AG04450 (cell line): ENCODE data around the gene DHRS11. TPM values are rescaled to one million over a fixed set of nuclear protein-coding genes. Genes with fewer than 3 reads are reported as not detected.

Source experiments
- CTCF ChIA-PET: fragments of 300-600, 350-600 bp; formaldehyde crosslinking; extraction: SDS; loops from one replicate; lab custom pipeline; 2022; ENCODE audit warnings: antibody characterized with exemption, inconsistent platforms; lab: Charles Lee
- POLR2A ChIA-PET: fragments of 350-600 bp; formaldehyde crosslinking; extraction: SDS; loops from one replicate; lab custom pipeline; 2021; ENCODE audit warnings: antibody characterized with exemption, inconsistent platforms; lab: Yijun Ruan, JAX
- DNase-seq: peaks from one replicate; pipeline ENCODE4 v3.0.0-alpha.2; 2011; ENCODE audit warnings: low read depth, low spot score
- H3K27ac ChIP-seq: one replicate; pipeline ENCODE4 v1.5.1; 2012; ENCODE audit warnings: low read depth, low read length, control low read depth
- H3K27me3 ChIP-seq: one replicate; pipeline ENCODE4 v1.6.0; 2012; ENCODE audit warnings: low read length; ENCODE audit not compliant: control insufficient read depth, insufficient read depth
- H3K4me3 ChIP-seq: 2 replicates; pipeline ENCODE4 v1.5.1; 2011; ENCODE audit warnings: mild to moderate bottlenecking, low read depth, low read length, control low read depth
- H3K9me3 ChIP-seq: 2 replicates; pipeline ENCODE4 v1.5.1; 2012; ENCODE audit warnings: low read length; ENCODE audit not compliant: control insufficient read depth, insufficient read depth
- CTCF ChIP-seq: IDR thresholded peaks from 2 replicates; pipeline ENCODE4 v1.5.1; 2011; ENCODE audit warnings: low read depth, low read length, control low read depth, inconsistent platforms
- polyA plus RNA-seq: library from polyadenylated mRNA; depleted of rRNA; stranded (reverse); fragments of >200 nt; gene quantifications from 2 replicates; pipeline ENCODE4 v1.2.3, GENCODE V29; 2011

DHRS11 gene
- polyA plus RNA-seq, 1 experiment, result 4.9 TPM

- ChIA-PET CTCF (interaction anchor here (3.3 kb wide), 1 partner anchor 10 kb away, joined by 25 read pairs; the partner anchor contains the start of gene MRM1), POLR2A (interaction anchor here (2.9 kb wide), 1 partner anchor 9 kb away, joined by 15 read pairs; the partner anchor contains the start of gene MRM1)
- no peak for DNase-seq
- H3K27ac ChIP-seq, result no peak overlapping the region
- H3K4me3 ChIP-seq, result peak overlapping the region; percentile 68
- H3K9me3 ChIP-seq, result no peaks in the 10 kb centered on the region
- no peak for TF ChIP-seq CTCF
- no peaks in the 10 kb centered on the region for H3K27me3 ChIP-seq
Measured at GRCh38 chr17:36592316-36592715, 637 bp downstream of the DHRS11 start.

GRCh38 chr17:36592716-36593321, 1.1 kb downstream of the DHRS11 start:
- no peaks in the 10 kb centered on the region for H3K9me3 ChIP-seq
- DNase-seq, result no peak
- ChIA-PET CTCF (interaction anchor here (3.3 kb wide), 1 partner anchor 10 kb away, joined by 25 read pairs; the partner anchor contains the start of gene MRM1), POLR2A (interaction anchor here (2.9 kb wide), 1 partner anchor 8 kb away, joined by 15 read pairs; the partner anchor contains the start of gene MRM1)
- TF ChIP-seq CTCF, result no peak
- H3K4me3 ChIP-seq, result peak overlapping the region; percentile 68
- no peak overlapping the region for H3K27ac ChIP-seq
- no peaks in the 10 kb centered on the region for H3K27me3 ChIP-seq

- ChIA-PET POLR2A (interaction anchor here (2.9 kb wide), 1 partner anchor 8 kb away, joined by 15 read pairs; the partner anchor contains the start of gene MRM1), CTCF (interaction anchor here (3.3 kb wide), 1 partner anchor 9 kb away, joined by 25 read pairs; the partner anchor contains the start of gene MRM1)
- DNase-seq, result no peak
- no peaks in the 10 kb centered on the region for H3K9me3 ChIP-seq
- H3K4me3 ChIP-seq, result no peak overlapping the region
- H3K27ac ChIP-seq, result no peak overlapping the region
- TF ChIP-seq CTCF, result no peak
- H3K27me3 ChIP-seq, result no peaks in the 10 kb centered on the region
Measured at GRCh38 chr17:36593656-36594316, 2.1 kb downstream of the DHRS11 start.

- TF ChIP-seq CTCF, result no peak
- H3K27ac ChIP-seq, result no peak overlapping the region
- ChIA-PET CTCF (interaction anchor here (3.3 kb wide), 1 partner anchor 8 kb away, joined by 25 read pairs; the partner anchor contains the start of gene MRM1), POLR2A (no interaction called here)
- H3K27me3 ChIP-seq, result no peaks in the 10 kb centered on the region
- DNase-seq, result no peak
- H3K9me3 ChIP-seq, result no peaks in the 10 kb centered on the region
- no peak overlapping the region for H3K4me3 ChIP-seq
Measured at GRCh38 chr17:36594626-36595401, 3.1 kb downstream of the DHRS11 start.
